Stimulated activated CD8-positive, alpha-beta memory T cell treated with anti-CD3 and anti-CD28 coated beads, Interleukin-4, amount 100 ng/mL, for 24 hours (primary cell): Measurements from ENCODE around the gene RUSF1.
A peak's percentile ranks its signal among the peaks of the same experiment; 100 is the strongest.
"Not testable (repeated sequence)": the region's sequence is repeated elsewhere in the genome, so short reads cannot be mapped to it uniquely, and the experiment has no call there.

Experiments used
- DNase-seq: peaks from one replicate; pipeline ENCODE4 v3.0.0-alpha.2; 2020; ENCODE audit warnings: low read depth

The RUSF1 gene

GRCh38 chr16:31517800-31518402, 9.7 kb upstream of the RUSF1 start:
- no peak for DNase-seq

GRCh38 chr16:31513884-31514283, 5.7 kb upstream of the RUSF1 start:
- no peak for DNase-seq

- no peak for DNase-seq
Measured at GRCh38 chr16:31513126-31513525, 4.9 kb upstream of the RUSF1 start.

GRCh38 chr16:31508706-31509195, 560 bp upstream of the RUSF1 start:
- DNase-seq, result no peak

DNA sequence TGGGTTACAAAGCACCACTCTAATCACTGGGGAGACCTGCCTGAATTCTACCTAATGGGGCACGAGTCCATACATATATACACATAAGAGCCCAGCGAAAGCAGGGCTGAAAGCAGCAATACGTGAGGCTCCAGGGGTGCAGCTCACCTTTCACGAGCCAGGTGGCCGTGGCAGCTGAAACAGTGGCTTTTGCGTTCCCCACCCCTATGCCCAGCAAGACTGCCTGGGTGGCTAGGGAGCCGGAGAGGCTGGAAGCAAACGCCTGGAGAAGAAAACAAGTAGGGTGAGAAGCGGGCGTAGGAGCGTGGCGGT, 618 bp downstream of the RUSF1 start:
- no peak for DNase-seq

DNA sequence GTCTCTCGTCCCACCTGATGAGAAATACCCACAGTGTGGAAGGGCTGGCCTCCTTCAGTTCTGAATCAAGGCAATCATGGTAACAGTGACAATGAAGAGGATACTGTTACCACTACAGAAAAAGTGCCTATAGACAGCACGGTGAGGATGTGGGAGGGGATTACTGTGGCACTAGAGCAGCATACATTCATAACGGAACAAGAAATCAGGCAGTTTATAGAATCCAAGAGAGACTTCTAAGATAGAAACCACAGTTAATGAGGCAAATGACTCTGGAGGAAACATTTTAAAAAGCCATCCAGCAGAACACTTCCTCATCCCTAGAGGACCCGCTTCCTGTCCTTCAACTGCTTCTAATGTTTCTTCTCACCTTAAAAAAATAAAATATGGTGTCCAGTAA, 2.7 kb downstream of the RUSF1 start:
- no peak for DNase-seq

GRCh38 chr16:31504159-31504558, 4.0 kb downstream of the RUSF1 start:
- no peak for DNase-seq

GRCh38 chr16:31503555-31503954, 4.6 kb downstream of the RUSF1 start:
- DNase-seq, result not testable (repeated sequence)

DNA sequence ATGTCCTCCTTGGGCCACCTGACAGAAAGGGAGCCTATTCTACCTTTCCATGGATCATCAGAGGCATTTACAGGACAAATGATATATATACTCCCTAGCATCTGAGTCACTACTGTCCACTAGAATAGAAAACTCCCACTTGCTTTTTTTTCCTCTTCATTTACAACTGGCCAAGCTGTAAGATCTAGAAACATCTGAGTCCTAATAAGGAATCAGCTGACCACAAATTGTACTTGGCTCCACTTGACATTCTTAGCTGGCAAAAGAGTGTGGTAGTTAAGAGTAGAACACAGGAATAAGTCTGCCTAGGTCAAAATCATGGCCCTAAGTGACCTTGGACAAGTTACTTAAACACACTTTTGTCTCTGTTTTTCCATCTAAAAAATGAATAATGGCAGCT, 5.2 kb downstream of the RUSF1 start:
- DNase-seq, result no peak

DNA sequence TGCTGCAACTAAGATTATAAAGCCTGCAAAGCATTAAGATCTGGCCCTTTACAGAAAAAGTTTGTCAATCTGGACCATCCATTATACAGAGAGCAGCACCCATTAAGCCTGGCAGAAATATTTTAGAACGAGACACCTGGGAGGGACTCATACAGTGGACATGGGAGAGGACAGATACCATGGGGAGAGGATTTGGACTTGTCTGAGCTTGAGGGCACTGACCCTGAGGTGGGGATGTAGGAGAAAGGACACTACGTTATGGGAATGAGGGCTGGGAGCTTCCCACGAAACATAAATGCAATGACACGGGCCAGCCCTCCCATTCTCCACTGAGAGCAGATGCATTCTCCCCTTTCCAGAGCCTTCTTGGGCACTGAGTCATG, 6.2 kb downstream of the RUSF1 start:
- DNase-seq, result no peak

DNA sequence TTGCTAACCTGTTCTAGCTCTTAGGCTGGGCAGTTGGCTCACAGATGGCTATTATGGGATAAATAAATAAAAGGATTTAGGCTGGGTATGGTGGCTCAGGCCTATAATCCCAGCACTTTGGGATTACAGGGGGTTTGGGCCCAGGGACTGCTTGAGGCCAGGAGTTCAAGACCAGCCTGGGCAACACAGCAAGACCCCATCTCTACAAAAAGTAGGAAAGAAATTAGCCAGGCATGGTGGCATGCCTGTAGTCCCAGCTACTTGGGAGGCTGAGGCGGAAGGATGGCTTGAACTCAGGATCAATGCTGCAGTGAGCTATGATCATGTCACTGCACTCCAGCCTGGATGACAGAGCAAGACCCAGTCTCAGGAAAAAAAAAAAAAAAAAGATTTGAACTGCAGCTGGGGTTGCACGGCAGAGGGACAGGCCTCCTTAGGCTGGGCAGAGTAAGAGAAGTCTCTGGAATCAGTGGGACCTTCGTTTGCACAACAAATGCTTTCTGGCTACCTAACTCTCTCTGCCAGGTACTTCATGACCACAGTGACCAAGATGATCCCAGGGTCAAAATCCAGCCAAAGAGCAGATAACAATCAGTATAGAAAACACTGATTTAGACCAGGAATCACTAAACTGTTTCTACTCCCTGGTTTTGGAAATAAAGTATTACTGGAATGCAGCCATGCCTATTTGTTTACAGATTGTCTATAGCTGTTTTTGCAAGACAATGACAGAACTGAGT, 6.8 kb downstream of the RUSF1 start:
- no peak for DNase-seq

- no peak for DNase-seq
Measured at GRCh38 chr16:31499928-31500327, 8.3 kb downstream of the RUSF1 start.

- DNase-seq, result no peak
Measured at GRCh38 chr16:31498493-31498892, 9.7 kb downstream of the RUSF1 start.

- DNase-seq, result no peak
Measured at GRCh38 chr16:31496670-31497069, 11.5 kb downstream of the RUSF1 start.

DNA sequence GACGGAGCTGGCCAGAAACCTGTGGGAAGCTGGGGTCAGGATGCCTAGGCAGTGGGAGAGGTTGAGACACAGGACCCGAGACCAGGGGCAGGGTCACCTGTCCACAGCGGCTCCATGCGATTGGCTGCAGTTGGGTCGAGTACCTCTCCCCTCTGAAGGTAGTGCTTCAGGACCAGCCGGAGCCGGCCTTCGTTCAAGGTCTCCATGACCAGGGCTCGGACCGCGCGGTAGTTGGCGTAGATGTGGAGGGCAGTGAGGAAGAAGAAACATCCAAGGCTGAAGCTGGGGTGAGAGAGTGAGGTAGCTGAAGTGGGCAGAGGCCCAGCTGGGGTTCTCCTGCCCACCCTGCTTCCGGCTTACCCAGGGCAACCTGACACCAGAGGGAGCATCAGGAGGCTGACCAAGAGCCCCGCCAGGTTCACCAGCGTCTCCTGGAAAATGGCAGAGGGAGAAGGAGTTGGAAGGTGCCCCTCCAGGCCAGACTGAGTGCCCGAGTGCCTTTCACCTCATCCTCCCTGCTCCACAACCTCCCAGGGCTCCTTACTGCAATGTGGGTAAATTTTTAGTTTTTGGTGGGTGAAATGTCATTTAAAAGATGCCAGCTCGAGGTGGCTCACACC, 14.6 kb downstream of the RUSF1 start:
- no peak for DNase-seq

GRCh38 chr16:31491778-31492418, 16.3 kb downstream of the RUSF1 start:
- no peak for DNase-seq

DNA sequence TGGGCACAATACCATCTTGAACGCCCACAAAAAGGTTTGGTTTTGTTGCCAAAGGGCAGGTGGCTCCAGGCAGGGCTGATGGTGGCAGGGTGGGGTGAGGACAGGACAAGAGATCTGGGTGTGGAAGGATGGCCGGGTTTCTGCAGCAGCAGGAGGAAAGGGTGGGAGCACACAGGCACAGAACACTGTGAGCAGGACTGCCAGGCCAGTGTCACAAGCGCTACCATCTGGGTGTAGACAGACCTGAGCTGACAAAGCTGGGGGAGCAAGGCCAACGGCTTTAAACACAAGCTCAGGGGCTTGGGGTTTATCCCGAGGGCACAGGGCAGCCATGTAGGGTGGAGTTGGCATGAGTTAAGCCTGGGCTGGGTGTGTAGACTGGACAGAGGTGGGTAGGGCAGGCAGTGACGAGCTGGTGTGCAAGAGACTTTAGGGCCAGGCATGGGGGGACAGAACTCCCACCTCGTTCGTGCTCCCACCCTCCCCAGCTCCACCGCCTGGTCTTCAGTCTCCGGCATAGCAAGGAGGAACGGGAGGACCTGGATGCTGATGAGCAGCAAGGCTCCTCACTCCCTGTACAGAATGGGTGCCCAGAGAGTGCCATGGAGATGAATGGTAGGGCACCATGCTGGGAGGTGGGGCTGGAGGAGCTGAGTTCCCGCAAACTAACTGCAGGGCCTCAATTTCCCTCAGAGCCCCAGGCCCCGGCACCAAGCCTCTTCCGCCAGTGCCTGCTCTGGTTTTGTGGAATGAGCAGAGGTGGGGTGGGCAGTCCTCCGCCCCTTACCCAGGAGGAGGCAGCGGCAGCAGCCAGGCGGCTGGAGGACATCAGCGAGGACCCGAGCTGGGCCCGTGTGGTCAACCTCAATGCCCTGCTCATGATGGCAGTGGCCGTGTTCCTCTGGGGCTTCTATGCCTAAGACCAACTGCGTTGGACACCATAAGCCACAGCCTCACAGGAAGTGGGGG, 18.3 kb downstream of the RUSF1 start:
- no peak for DNase-seq

DNA sequence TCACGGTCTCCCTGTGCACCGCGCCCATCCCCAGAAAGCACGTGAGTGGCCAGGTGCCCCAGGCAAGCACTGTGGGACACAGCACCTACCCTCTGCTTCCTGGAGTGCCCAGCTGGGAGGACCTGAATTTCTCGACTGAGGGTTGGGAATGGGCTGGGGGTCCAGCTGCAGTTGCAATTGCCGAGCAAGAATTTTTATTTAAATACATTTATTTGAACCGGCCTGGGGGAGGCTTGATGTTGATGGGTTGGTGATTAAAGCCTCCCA, 19.0 kb downstream of the RUSF1 start:
- DNase-seq, result no peak

GRCh38 chr16:31488468-31489297, 19.5 kb downstream of the RUSF1 start:
- no peak for DNase-seq

GRCh38 chr16:31487720-31488467, 20.3 kb downstream of the RUSF1 start:
- peak; percentile 48 for DNase-seq
